NCI-H774 (cell line): ENCODE results near the gene OR51B4.
A peak's percentile ranks its signal among the peaks of the same experiment; 100 is the strongest.
"Not testable (repeated sequence)": the region's sequence is repeated elsewhere in the genome, so short reads cannot be mapped to it uniquely, and the experiment has no call there.

ENCODE experiments used
- DNase-seq: peaks from one replicate; lab custom pipeline; 2025; lab: John Stamatoyannopoulos, UW

Gene OR51B4

GRCh38 chr11:5294342-5294995, 7.3 kb downstream of the OR51B4 start:
- not testable (repeated sequence) for DNase-seq

GRCh38 chr11:5293028-5293427, 8.7 kb downstream of the OR51B4 start:
- DNase-seq, result no peak

- DNase-seq, result no peak
These were observed 10.4 kb downstream of the OR51B4 start for GRCh38 chr11:5291207-5291838.

DNA sequence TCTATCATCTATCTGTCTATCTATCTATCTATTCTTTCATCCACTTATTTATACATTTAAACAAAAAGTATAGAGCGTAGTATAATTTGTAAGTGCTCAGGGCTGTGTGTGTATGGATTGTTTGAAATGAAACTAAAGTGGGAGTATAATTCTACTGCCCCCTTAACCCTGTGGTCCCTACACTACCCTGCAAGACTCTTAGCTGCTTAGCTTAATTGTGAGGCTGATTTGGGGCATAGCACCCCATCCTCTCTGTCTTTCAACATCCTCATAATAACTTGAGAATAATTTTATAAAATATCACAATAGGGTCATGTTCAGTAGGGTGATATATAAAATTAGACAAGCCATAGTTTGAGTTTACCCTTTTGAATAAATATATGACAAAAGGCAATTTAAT, 11.6 kb downstream of the OR51B4 start:
- DNase-seq, result no peak

- no peak for DNase-seq
These were observed 12.1 kb downstream of the OR51B4 start for GRCh38 chr11:5289696-5290095.

DNA sequence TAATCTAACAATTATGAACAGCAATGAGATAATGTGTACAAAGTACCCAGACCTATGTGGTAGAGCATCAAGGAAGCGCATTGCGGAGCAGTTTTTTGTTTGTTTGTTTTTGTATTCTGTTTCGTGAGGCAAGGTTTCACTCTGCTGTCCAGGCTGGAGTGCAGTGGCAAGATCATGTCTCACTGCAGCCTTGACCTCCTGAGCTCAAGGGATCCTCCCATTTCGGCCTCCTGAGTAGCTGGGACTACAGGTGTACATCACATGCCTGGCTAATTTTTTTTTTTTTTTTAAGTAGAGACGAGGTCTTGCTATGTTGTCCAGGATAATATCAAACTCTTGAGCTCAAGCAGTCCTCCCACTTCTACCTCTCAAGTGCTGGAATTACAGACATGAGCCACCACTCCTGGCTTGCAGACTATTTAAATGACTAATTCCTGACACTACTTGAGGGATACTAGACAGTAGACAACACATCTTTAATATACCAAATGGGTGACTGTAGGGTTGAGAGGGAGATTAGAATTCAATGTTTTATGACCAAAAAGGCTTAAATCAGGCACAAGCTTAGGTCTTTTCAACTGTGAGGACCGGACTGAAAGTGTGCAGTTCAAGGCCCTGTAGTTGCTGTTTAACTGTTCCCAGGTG, 12.7 kb downstream of the OR51B4 start:
- DNase-seq, result no peak

DNA sequence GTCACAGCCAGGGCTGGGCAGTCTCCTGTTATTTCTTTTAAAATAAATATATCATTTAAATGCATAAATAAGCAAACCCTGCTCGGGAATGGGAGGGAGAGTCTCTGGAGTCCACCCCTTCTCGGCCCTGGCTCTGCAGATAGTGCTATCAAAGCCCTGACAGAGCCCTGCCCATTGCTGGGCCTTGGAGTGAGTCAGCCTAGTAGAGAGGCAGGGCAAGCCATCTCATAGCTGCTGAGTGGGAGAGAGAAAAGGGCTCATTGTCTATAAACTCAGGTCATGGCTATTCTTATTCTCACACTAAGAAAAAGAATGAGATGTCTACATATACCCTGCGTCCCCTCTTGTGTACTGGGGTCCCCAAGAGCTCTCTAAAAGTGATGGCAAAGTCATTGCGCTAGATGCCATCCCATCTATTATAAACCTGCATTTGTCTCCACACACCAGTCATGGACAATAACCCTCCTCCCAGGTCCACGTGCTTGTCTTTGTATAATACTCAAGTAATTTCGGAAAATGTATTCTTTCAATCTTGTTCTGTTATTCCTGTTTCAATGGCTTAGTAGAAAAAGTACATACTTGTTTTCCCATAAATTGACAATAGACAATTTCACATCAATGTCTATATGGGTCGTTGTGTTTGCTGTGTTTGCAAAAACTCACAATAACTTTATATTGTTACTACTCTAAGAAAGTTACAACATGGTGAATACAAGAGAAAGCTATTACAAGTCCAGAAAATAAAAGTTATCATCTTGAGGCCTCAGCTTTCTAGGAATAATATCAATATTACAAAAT, 13.4 kb downstream of the OR51B4 start:
- DNase-seq, result no peak

- DNase-seq, result no peak
These were observed 14.8 kb downstream of the OR51B4 start for GRCh38 chr11:5286901-5287300.

- DNase-seq, result no peak
These were observed 15.4 kb downstream of the OR51B4 start for GRCh38 chr11:5286351-5286750.

DNA sequence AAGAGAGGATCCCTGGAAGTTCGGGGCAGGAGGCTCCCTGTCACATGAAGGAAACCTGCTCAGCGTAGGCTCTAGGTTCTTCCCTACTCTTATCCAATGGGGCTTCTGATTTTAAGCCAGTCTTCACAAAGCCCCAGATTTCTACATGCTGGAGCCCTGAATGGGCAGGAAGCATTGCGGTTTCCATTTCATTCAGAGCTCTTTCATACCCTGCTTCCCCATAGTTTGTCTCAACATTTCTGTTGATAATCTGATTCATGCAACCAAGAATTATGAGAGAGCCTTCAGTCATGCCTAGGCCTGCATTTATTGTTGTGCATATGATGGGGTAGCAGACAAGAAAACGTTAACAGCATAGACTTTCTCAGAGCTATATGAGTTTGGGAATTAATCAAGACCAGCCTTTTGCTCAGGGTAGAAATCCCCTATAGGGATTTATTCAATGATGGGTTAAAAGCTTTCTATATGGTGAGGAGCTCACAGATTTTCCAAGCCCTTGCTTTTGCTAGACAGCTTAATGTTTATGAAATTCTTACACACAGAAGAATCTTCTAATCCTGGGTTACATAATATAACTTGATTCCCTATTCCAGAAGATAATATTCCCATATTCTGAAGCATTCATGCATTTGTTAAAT, 15.9 kb downstream of the OR51B4 start:
- no peak for DNase-seq

DNA sequence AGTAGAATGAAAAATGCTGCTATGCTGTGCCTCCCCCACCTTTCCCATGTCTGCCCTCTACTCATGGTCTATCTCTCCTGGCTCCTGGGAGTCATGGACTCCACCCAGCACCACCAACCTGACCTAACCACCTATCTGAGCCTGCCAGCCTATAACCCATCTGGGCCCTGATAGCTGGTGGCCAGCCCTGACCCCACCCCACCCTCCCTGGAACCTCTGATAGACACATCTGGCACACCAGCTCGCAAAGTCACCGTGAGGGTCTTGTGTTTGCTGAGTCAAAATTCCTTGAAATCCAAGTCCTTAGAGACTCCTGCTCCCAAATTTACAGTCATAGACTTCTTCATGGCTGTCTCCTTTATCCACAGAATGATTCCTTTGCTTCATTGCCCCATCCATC, 17.1 kb downstream of the OR51B4 start:
- no peak for DNase-seq

GRCh38 chr11:5283882-5284281, 17.9 kb downstream of the OR51B4 start:
- DNase-seq, result no peak

DNA sequence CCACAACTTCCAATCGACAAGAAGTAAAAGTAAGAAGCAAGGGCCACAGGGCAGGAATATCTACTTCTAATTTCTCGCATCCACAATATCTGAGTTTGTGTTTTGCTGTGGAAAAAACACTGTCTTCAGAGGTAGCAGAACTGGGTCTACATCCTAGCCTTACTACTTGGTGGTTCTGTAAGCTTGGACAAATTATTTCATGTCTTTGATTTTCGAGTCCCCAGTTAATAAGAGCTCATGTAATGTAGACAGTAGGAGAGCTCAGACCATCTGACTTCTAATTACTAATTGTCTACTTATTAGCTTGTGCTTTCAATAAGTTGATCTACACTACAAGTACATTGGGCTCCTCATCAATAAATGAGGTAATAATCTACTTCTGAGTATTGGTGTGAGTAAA, 18.7 kb downstream of the OR51B4 start:
- no peak for DNase-seq

GRCh38 chr11:5282628-5283027, 19.1 kb downstream of the OR51B4 start:
- DNase-seq, result no peak

GRCh38 chr11:5281596-5281995, 20.1 kb downstream of the OR51B4 start:
- DNase-seq, result no peak

DNA sequence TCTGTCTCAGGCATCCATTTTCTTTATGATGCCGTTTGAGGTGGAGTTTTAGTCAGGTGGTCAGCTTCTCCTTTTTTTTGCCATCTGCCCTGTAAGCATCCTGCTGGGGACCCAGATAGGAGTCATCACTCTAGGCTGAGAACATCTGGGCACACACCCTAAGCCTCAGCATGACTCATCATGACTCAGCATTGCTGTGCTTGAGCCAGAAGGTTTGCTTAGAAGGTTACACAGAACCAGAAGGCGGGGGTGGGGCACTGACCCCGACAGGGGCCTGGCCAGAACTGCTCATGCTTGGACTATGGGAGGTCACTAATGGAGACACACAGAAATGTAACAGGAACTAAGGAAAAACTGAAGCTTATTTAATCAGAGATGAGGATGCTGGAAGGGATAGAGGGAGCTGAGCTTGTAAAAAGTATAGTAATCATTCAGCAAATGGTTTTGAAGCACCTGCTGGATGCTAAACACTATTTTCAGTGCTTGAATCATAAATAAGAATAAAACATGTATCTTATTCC, 21.1 kb downstream of the OR51B4 start:
- DNase-seq, result peak; percentile 19

- DNase-seq, result no peak
These were observed 22.2 kb downstream of the OR51B4 start for GRCh38 chr11:5279471-5280090.

GRCh38 chr11:5277807-5278382, 23.9 kb downstream of the OR51B4 start:
- no peak for DNase-seq

- DNase-seq, result no peak
These were observed 25.0 kb downstream of the OR51B4 start for GRCh38 chr11:5276697-5277096.

DNA sequence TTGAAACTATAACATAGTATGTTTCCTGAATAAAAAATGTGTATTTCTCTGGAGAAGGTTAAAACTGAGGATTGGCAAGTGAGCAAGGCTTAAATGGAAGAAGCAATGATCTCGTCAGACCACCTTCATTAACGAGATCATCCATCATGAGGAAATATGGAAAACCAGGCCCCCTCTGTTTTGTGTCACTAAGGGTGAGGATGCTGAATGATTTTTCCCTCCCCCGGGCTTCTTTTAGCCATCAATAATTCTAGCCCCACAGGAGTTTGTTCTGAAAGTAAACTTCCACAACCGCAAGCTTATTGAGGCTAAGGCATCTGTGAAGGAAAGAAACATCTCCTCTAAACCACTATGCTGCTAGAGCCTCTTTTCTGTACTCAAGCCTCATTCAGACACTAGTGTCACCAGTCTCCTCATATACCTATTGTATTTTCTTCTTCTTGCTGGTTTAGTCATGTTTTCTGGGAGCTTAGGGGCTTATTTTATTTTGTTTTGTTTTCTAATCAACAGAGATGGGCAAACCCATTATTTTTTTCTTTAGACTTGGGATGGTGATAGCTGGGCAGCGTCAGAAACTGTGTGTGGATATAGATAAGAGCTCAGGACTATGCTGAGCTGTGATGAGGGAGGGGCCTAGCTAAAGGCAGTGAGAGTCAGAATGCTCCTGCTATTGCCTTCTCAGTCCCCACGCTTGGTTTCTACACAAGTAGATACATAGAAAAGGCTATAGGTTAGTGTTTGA, 26.2 kb downstream of the OR51B4 start:
- DNase-seq, result no peak
